ENCODE results near the gene HTRA3.

DNA sequence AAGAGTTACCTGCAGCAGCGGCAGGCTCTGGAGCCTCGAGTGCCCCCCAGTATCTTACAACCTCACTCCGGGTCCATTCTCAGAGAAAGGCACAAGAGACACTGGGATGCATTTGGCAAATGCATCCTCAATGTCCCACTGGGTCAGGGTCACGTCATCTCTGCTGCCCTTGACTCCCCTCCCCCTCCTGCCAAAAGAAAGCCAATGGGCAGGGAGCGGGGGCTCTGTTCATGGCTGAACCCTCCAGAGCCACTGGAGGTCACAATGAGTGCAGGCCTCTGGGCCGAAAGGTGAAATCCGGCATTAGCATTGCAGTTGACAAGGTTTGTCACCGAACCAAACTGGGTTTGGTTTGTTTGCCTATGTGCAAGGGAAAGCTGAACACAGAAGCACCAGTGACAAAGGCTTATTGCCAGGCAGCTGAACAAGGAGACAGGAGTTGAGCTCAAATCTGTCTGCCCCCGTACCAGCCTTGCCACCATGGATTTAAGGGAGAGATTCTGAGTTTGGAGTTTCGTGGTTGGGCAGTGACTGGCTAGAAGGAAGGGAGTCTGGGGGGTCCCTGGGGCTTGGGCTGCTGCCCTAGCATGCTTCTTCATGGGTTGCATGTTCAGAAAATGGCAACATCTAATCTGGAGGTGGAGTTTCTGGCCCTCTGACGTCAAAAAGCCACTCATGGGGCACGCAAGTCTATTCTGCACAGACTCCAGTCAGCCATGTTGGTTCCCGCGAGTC lies 64.3 kb downstream of the HTRA3 start:
- TF ChIP-seq, protein P1, sequence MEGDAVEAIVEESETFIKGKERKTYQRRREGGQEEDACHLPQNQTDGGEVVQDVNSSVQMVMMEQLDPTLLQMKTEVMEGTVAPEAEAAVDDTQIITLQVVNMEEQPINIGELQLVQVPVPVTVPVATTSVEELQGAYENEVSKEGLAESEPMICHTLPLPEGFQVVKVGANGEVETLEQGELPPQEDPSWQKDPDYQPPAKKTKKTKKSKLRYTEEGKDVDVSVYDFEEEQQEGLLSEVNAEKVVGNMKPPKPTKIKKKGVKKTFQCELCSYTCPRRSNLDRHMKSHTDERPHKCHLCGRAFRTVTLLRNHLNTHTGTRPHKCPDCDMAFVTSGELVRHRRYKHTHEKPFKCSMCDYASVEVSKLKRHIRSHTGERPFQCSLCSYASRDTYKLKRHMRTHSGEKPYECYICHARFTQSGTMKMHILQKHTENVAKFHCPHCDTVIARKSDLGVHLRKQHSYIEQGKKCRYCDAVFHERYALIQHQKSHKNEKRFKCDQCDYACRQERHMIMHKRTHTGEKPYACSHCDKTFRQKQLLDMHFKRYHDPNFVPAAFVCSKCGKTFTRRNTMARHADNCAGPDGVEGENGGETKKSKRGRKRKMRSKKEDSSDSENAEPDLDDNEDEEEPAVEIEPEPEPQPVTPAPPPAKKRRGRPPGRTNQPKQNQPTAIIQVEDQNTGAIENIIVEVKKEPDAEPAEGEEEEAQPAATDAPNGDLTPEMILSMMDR (IDR thresholded peaks at IDR 0.05) = no peak
- TF ChIP-seq POLR2A (IDR thresholded peaks at IDR 0.05) (no peak), EP300 (IDR thresholded peaks at IDR 0.05) (no peak), POLR2AphosphoS5 (IDR thresholded peaks at IDR 0.05) (no peak)

Measured in suprapubic skin (tissue), 4 donors.